ENCODE results near the gene MCCC1. TPM values are rescaled to one million over a fixed set of nuclear protein-coding genes. Genes with fewer than 3 reads are reported as not detected.

MCCC1 gene
- total and polyA plus RNA-seq, 2 of the 13 experiments (the other 11 are each of a cell fraction or from before 2014, with no cell fraction given) = 11.7 to 30.1 TPM

- no peak for TF ChIP-seq CSRNP2 (CRISPR knock-in tag; conservative IDR thresholded peaks at IDR 0.05; ENCODE audit: low read depth)
- no peak for TF ChIP-seq EED (CRISPR knock-in tag; IDR thresholded peaks at IDR 0.05)
- TF ChIP-seq HNRNPLL (IDR thresholded peaks at IDR 0.05; ENCODE audit: low read depth, low read length, poor library complexity, severe bottlenecking) = peak; percentile 65
- TF ChIP-seq PBX2 (CRISPR knock-in tag; IDR thresholded peaks at IDR 0.05) = peak; percentile 15; the same call in 1 of the 2 replicates
- no peak for TF ChIP-seq HES4 (CRISPR knock-in tag; IDR thresholded peaks at IDR 0.05; ENCODE audit: borderline replicate concordance)
- no peak for TF ChIP-seq POLR2AphosphoS2 (IDR thresholded peaks at IDR 0.05; ENCODE audit: low read depth, low read length)
- peak; percentile 69; the same call in 1 of the 2 replicates for TF ChIP-seq HOXA9 (CRISPR knock-in tag; IDR thresholded peaks at IDR 0.05; ENCODE audit: borderline replicate concordance)
- no peak for TF ChIP-seq TRIM22 (IDR thresholded peaks at IDR 0.05)
- no peak for TF ChIP-seq ZNF382 (CRISPR knock-in tag; IDR thresholded peaks at IDR 0.05; ENCODE audit: borderline replicate concordance)
- TF ChIP-seq RFX3 (CRISPR knock-in tag; IDR thresholded peaks at IDR 0.05) = peak; percentile 56; the same call in 1 of the 2 replicates
- no peak for TF ChIP-seq ZNF34 (CRISPR knock-in tag; IDR thresholded peaks at IDR 0.05; ENCODE audit: borderline replicate concordance)
- TF ChIP-seq ZNF724P (CRISPR knock-in tag; IDR thresholded peaks at IDR 0.05; ENCODE audit: borderline replicate concordance) = no peak
- TF ChIP-seq NONO (IDR thresholded peaks at IDR 0.05) = no peak
- 0 out of 2 replicates have a peak, but pooled peaks have one; percentile 23 for TF ChIP-seq NONO (CRISPR knock-in tag; conservative IDR thresholded peaks at IDR 0.05)
- TF ChIP-seq TFE3 (CRISPR knock-in tag; IDR thresholded peaks at IDR 0.05) = no peak
- no peak for TF ChIP-seq ZNF652 (CRISPR knock-in tag; IDR thresholded peaks at IDR 0.05; ENCODE audit: borderline replicate concordance, low read depth)
- no peak for TF ChIP-seq TFDP2 (CRISPR knock-in tag; IDR thresholded peaks at IDR 0.05)
- no peak for TF ChIP-seq ZNF784 (CRISPR knock-in tag; IDR thresholded peaks at IDR 0.05; ENCODE audit: borderline replicate concordance)
- TF ChIP-seq ZSCAN31 (CRISPR knock-in tag; IDR thresholded peaks at IDR 0.05; ENCODE audit: low read depth) = no peak
- no peak for TF ChIP-seq HNRNPL (IDR thresholded peaks at IDR 0.05; ENCODE audit: low read depth, low read length)
- no peak for TF ChIP-seq KLF13 (CRISPR knock-in tag; IDR thresholded peaks at IDR 0.05)
- TF ChIP-seq ISX (CRISPR knock-in tag; conservative IDR thresholded peaks at IDR 0.05) = no peak
These were observed 16.8 kb upstream of the MCCC1 start (continued) for GRCh38 chr3:183116025-183116614.

All from HepG2 (cell line).